Measurements from ENCODE around the gene ZDHHC20.
A peak's percentile ranks its signal among the peaks of the same experiment; 100 is the strongest.

Gene ZDHHC20, protein sequence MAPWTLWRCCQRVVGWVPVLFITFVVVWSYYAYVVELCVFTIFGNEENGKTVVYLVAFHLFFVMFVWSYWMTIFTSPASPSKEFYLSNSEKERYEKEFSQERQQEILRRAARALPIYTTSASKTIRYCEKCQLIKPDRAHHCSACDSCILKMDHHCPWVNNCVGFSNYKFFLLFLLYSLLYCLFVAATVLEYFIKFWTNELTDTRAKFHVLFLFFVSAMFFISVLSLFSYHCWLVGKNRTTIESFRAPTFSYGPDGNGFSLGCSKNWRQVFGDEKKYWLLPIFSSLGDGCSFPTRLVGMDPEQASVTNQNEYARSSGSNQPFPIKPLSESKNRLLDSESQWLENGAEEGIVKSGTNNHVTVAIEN

DNA sequence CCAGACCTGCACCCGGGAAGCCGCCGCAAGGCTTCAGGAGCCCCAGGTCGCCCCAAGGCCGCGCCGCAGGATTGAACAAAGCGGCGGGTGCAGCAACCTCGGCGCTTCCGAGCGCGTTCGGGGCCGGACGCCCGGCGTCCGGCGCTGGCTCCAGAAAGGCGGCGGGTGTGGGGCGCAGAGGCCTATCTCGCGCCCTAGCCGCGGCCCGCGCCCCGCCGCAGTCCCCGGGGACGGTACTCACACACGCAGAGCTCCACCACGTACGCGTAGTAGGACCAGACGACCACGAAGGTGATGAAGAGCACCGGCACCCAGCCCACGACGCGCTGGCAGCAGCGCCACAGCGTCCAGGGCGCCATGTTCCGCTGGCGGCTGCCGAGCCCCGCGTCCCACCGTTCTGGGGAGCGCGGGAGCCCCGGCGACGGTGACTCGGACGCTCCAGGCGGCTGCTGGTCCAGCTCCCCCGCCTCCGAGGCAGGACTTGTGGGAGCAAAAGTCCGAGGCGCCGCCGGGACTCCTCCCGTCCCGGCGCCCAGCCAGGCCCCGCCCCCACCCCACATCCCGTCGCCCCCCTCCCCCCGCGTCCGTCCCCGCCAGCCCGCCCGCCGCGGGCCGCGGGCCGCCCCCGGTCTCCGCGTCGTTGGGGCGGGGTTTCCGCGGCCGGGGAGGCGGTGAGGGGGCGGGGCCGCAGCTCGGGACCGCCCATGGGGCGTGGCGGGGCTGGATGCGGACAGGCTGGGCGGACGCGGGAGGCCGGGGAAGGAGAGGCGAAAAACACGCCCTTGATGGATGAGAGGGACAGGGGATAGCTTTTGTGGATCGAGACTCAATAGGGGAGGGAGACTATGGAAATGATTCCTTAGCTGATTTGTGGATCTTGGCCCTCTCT is at the start of gene ZDHHC20:
Gene ZDHHC20, minus strand, starts transcription at position 491 of the 889 bp plus-strand sequence. Its CDS starts 132 bp downstream, at position 359.
- H3K27ac ChIP-seq = peak within 1 kb of the TSS; percentile 95
- TF ChIP-seq, protein P1, sequence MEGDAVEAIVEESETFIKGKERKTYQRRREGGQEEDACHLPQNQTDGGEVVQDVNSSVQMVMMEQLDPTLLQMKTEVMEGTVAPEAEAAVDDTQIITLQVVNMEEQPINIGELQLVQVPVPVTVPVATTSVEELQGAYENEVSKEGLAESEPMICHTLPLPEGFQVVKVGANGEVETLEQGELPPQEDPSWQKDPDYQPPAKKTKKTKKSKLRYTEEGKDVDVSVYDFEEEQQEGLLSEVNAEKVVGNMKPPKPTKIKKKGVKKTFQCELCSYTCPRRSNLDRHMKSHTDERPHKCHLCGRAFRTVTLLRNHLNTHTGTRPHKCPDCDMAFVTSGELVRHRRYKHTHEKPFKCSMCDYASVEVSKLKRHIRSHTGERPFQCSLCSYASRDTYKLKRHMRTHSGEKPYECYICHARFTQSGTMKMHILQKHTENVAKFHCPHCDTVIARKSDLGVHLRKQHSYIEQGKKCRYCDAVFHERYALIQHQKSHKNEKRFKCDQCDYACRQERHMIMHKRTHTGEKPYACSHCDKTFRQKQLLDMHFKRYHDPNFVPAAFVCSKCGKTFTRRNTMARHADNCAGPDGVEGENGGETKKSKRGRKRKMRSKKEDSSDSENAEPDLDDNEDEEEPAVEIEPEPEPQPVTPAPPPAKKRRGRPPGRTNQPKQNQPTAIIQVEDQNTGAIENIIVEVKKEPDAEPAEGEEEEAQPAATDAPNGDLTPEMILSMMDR (conservative IDR thresholded peaks at IDR 0.05) = no peak

DNA sequence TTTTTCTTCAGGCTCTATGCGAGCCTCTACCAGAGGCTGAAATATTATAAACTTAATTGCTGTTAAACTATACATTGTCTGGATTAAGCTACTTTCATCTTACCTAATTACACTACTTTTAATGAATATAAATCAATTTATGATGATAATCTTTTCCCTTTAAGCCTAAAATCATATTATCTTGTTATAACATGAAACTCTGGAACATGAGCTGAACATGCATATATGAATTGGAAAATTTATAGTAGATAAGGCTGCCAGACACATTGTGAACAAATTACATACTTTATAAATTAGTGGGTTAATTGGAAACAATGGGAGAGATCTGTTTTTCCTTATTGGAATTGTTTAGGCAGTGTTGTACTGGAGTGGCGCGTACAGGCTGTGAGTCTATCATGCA is 45.3 kb upstream of the ZDHHC20 start:
- TF ChIP-seq, protein P1 (conservative IDR thresholded peaks at IDR 0.05) = no peak
- no peak overlapping the region for H3K27ac ChIP-seq

DNA sequence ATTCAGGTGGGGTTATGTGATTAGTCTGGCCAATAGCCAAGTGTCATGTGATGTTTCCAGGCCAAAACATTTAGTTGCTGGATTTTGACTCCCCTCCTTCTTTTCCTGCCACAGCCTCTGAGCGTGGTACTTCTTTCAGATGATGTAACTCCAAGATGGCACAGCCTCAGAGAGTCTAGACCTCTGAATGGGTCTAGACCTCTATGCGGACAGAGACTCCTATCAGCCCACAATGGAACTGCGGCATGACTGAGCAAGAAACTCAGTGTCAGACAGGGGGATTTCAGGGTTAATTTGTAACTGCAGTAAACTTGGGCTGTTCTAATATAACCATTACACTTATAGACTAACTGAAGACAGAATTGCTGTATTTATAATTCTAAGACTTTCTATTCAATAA is 42.6 kb upstream of the ZDHHC20 start:
- TF ChIP-seq, protein P1 (conservative IDR thresholded peaks at IDR 0.05) = no peak
- no peak overlapping the region; the same call in 1 of the 2 replicates for H3K27ac ChIP-seq

DNA sequence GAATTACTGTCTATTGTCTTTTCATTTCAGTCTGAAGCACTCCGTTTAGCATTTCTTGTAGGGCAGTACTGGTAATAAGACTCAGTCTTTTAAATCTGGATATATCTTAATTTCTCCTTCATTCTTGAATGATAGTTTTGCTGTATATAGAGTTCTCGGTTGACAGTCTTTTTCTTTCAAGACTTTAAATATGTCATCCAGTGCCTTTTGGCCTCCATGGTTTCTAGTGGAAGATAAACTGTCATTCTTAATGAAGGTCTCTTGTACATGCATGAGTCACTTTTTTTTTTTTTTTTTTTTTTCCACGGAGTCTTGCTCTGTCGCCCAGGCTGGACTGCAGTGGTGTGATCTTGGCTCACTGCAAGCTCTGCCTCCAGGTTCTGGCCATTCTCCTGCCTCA is 27.2 kb upstream of the ZDHHC20 start:
- TF ChIP-seq, protein P1 (conservative IDR thresholded peaks at IDR 0.05) = no peak
- H3K27ac ChIP-seq = no peak overlapping the region

DNA sequence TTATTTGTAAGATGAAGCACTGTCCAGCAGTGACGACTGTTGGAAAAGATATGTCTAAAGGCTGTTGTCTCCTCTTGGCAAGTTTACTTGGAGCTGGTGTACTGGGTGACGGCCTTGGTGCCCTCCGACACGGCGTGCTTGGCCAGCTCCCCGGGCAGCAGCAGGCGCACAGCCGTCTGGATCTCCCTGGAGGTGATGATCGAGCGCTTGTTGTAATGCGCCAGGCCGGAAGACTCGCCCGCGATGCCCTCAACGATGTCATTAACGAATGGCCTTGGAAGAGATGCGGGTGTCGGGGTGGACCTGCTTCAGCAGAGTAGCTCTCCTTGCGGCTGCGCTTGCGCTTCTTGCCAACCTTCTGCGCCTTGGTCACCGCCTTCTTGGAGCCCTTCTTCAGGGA is 24.6 kb upstream of the ZDHHC20 start:
- peak overlapping the region; percentile 91 for H3K27ac ChIP-seq
- TF ChIP-seq, protein P1 (conservative IDR thresholded peaks at IDR 0.05) = no peak

DNA sequence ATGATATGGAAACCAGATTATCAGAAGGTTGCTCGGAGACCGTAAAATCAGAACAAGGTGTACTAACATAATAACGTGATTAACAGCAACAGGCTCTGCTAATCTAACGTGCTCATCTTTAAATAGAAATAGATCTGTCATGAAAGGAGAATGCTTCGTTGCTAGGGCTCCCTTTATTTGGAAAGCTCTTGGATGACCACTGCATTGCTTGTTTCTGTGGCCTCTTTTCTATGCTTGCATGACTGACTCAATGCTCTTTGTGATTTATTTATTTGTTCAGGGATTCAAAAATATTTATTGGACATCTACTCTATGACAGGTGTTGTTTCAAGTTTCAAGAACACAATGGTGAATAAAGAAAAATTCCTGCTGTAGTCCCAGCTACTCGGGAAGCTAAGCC is 22.3 kb upstream of the ZDHHC20 start:
- H3K27ac ChIP-seq = peak overlapping the region; percentile 91
- TF ChIP-seq, protein P1 (conservative IDR thresholded peaks at IDR 0.05) = no peak
